ENCODE data around the gene PALLD. TPM values are rescaled to one million over a fixed set of nuclear protein-coding genes. Genes with fewer than 3 reads are reported as not detected.

The PALLD gene
- total RNA-seq, 1 experiment from 2014 or later: 6.5 TPM

DNA sequence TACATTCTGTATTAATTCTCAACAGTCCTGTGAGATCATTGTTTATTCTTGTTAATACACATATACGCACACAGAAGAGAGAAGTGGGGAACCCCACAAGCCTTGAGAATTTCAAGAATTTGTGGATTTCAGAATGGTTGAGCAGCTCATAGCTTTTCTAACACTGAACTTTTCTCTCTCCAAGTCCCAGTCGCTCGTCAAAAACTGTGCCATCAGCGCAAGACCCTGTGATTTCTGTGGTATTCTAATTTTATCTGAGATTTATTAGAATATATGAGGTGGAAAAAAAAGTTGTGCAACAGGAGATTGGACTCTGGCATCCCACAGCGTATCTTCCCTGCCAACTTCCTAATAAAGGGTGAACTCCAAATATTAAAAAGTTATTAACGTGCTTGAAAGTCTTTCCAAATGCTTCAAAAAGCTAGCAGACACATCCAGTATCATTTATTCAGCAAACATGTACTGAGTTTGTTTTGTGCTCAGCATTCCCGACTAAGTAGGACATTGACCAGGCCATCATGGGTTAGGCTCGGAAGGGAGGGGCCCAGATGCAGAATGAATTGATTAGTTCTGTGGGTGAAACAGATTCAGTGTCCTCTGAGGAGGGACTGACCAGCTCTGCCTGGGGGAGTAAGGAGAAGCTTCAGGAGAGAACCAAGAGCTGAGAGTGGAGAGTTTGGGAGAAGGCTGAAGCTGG is 347.6 kb downstream of the PALLD start:
- no peak for DNase-seq (ENCODE audit: low read depth, low spot score)
- POLR2A ChIA-PET: no interaction called here
- Histone ChIP-seq H3K36me3 (ENCODE audit: control insufficient read depth, insufficient read depth, low read length) (no peaks in the 10 kb centered on the region), H3K4me1 (ENCODE audit: control insufficient read depth, insufficient read depth, low read length) (peaks cover 3% of the 10 kb centered on the region; the same call in 1 of the 2 replicates), H3K27ac (ENCODE audit: low read length) (no peak overlapping the region), H3K4me3 (ENCODE audit: low read depth in 2 of 2, low read length in 2 of 2) (no peak overlapping the region), H3K9me3 (ENCODE audit: control insufficient read depth, insufficient read depth, low read depth, low read length) (no peaks in the 10 kb centered on the region), H3K27me3 (ENCODE audit: control insufficient read depth, insufficient read depth, low read length) (no peaks in the 10 kb centered on the region; the same call in 1 of the 2 replicates)
- CTCF ChIA-PET: no interaction called here
- TF ChIP-seq, protein P1, sequence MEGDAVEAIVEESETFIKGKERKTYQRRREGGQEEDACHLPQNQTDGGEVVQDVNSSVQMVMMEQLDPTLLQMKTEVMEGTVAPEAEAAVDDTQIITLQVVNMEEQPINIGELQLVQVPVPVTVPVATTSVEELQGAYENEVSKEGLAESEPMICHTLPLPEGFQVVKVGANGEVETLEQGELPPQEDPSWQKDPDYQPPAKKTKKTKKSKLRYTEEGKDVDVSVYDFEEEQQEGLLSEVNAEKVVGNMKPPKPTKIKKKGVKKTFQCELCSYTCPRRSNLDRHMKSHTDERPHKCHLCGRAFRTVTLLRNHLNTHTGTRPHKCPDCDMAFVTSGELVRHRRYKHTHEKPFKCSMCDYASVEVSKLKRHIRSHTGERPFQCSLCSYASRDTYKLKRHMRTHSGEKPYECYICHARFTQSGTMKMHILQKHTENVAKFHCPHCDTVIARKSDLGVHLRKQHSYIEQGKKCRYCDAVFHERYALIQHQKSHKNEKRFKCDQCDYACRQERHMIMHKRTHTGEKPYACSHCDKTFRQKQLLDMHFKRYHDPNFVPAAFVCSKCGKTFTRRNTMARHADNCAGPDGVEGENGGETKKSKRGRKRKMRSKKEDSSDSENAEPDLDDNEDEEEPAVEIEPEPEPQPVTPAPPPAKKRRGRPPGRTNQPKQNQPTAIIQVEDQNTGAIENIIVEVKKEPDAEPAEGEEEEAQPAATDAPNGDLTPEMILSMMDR (IDR thresholded peaks at IDR 0.05): no peak
- TF ChIP-seq, protein P2, sequence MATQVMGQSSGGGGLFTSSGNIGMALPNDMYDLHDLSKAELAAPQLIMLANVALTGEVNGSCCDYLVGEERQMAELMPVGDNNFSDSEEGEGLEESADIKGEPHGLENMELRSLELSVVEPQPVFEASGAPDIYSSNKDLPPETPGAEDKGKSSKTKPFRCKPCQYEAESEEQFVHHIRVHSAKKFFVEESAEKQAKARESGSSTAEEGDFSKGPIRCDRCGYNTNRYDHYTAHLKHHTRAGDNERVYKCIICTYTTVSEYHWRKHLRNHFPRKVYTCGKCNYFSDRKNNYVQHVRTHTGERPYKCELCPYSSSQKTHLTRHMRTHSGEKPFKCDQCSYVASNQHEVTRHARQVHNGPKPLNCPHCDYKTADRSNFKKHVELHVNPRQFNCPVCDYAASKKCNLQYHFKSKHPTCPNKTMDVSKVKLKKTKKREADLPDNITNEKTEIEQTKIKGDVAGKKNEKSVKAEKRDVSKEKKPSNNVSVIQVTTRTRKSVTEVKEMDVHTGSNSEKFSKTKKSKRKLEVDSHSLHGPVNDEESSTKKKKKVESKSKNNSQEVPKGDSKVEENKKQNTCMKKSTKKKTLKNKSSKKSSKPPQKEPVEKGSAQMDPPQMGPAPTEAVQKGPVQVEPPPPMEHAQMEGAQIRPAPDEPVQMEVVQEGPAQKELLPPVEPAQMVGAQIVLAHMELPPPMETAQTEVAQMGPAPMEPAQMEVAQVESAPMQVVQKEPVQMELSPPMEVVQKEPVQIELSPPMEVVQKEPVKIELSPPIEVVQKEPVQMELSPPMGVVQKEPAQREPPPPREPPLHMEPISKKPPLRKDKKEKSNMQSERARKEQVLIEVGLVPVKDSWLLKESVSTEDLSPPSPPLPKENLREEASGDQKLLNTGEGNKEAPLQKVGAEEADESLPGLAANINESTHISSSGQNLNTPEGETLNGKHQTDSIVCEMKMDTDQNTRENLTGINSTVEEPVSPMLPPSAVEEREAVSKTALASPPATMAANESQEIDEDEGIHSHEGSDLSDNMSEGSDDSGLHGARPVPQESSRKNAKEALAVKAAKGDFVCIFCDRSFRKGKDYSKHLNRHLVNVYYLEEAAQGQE (IDR thresholded peaks at IDR 0.05; ENCODE audit: insufficient read depth in 1 of 2, low read depth in 2 of 2, low read length in 1 of 2): no peak
- TF ChIP-seq SIN3A (IDR thresholded peaks at IDR 0.05; ENCODE audit: borderline replicate concordance, insufficient read depth, low read depth, low read length) (no peak), POLR2AphosphoS5 (IDR thresholded peaks at IDR 0.05; ENCODE audit: low read depth, low read length) (no peak), TCF7L2 (IDR thresholded peaks at IDR 0.05; ENCODE audit: low read depth, low read length) (no peak)
- ATAC-seq: no peak
- BruUV-seq (replicated peaks): no TSS peak
- in situ Hi-C loops (cut with HindIII; ENCODE audit: low pct_unique_long_range_greater_than_20kb, low sequenced_read_pairs): no loop called here
- intact Hi-C loops (cut with micrococcal nuclease; ENCODE audit: unreplicated experiment): no loop called here

DNA sequence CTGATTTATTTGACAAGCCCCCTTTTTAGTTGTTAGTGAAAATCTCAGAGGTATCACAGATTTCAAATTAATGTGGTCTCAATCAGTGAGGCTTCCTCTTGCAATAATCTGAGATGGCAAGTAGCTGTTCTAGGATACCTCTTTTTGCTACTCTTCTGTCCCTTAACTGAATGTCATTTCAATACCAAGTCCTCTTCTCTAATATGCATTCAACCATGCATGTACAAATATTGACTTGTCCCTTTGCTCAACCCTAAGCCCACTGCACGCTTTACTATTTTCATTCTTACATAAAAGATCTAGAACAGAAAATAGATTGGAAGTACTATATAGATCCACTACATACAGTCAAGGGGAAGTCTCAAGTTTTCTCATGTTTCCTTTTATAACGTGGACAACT is 349.0 kb downstream of the PALLD start:
- ChIA-PET POLR2A (no interaction called here), CTCF (no interaction called here)
- no peaks in the 10 kb centered on the region for H3K36me3 ChIP-seq (ENCODE audit: control insufficient read depth, insufficient read depth, low read length)
- no peak for DNase-seq (ENCODE audit: low read depth, low spot score)
- no peak for ATAC-seq
- H3K27me3 ChIP-seq (ENCODE audit: control insufficient read depth, insufficient read depth, low read length): no peaks in the 10 kb centered on the region; the same call in 1 of the 2 replicates
- no peak overlapping the region for H3K4me3 ChIP-seq (ENCODE audit: low read depth in 2 of 2, low read length in 2 of 2)
- H3K27ac ChIP-seq (ENCODE audit: low read length): no peak overlapping the region
- H3K4me1 ChIP-seq (ENCODE audit: control insufficient read depth, insufficient read depth, low read length): peaks cover 3% of the 10 kb centered on the region; the same call in 1 of the 2 replicates
- H3K9me3 ChIP-seq (ENCODE audit: control insufficient read depth, insufficient read depth, low read depth, low read length): no peaks in the 10 kb centered on the region
- in situ Hi-C loops (cut with HindIII; ENCODE audit: low pct_unique_long_range_greater_than_20kb, low sequenced_read_pairs) (no loop called here), intact Hi-C loops (cut with micrococcal nuclease; ENCODE audit: unreplicated experiment) (no loop called here)
- BruUV-seq (replicated peaks): no TSS peak
- TF ChIP-seq, protein P2 (IDR thresholded peaks at IDR 0.05; ENCODE audit: insufficient read depth in 1 of 2, low read depth in 2 of 2, low read length in 1 of 2): no peak
- TF ChIP-seq, protein P1 (IDR thresholded peaks at IDR 0.05): no peak
- TF ChIP-seq SIN3A (IDR thresholded peaks at IDR 0.05; ENCODE audit: borderline replicate concordance, insufficient read depth, low read depth, low read length) (no peak), POLR2AphosphoS5 (IDR thresholded peaks at IDR 0.05; ENCODE audit: low read depth, low read length) (no peak), TCF7L2 (IDR thresholded peaks at IDR 0.05; ENCODE audit: low read depth, low read length) (no peak)

Data from Panc1 (cell line).